Measurements from ENCODE around the gene ZNF148.

DNA sequence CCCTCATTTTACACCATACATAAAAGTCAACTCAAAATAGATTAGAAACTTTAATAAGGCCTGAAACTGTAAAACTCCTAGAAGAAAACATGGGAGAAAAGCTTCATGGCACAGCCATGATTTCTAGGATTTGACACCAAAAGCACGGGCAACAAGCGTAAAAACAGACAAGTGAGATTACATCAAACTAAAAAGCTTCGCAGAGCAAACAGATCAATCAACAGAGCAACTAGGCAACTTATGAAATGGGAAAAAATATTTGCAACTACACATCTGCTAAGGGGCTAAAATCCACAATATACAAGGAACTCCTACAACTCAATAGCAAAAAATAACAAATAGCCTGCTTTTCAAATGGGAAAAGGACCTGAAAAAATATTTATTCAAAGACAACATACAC is 26.1 kb downstream of the ZNF148 start:
- no peak for TF ChIP-seq POLR2AphosphoS5 (IDR thresholded peaks at IDR 0.05)
- TF ChIP-seq, protein P1, sequence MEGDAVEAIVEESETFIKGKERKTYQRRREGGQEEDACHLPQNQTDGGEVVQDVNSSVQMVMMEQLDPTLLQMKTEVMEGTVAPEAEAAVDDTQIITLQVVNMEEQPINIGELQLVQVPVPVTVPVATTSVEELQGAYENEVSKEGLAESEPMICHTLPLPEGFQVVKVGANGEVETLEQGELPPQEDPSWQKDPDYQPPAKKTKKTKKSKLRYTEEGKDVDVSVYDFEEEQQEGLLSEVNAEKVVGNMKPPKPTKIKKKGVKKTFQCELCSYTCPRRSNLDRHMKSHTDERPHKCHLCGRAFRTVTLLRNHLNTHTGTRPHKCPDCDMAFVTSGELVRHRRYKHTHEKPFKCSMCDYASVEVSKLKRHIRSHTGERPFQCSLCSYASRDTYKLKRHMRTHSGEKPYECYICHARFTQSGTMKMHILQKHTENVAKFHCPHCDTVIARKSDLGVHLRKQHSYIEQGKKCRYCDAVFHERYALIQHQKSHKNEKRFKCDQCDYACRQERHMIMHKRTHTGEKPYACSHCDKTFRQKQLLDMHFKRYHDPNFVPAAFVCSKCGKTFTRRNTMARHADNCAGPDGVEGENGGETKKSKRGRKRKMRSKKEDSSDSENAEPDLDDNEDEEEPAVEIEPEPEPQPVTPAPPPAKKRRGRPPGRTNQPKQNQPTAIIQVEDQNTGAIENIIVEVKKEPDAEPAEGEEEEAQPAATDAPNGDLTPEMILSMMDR (IDR thresholded peaks at IDR 0.05), result no peak

Measured in esophagus muscularis mucosa (tissue), 3 donors.